ENCODE results near the gene TCOF1. TPM values are rescaled to one million over a fixed set of nuclear protein-coding genes. Genes with fewer than 3 reads are reported as not detected.
A peak's percentile ranks its signal among the peaks of the same experiment; 100 is the strongest.

The TCOF1 gene, protein sequence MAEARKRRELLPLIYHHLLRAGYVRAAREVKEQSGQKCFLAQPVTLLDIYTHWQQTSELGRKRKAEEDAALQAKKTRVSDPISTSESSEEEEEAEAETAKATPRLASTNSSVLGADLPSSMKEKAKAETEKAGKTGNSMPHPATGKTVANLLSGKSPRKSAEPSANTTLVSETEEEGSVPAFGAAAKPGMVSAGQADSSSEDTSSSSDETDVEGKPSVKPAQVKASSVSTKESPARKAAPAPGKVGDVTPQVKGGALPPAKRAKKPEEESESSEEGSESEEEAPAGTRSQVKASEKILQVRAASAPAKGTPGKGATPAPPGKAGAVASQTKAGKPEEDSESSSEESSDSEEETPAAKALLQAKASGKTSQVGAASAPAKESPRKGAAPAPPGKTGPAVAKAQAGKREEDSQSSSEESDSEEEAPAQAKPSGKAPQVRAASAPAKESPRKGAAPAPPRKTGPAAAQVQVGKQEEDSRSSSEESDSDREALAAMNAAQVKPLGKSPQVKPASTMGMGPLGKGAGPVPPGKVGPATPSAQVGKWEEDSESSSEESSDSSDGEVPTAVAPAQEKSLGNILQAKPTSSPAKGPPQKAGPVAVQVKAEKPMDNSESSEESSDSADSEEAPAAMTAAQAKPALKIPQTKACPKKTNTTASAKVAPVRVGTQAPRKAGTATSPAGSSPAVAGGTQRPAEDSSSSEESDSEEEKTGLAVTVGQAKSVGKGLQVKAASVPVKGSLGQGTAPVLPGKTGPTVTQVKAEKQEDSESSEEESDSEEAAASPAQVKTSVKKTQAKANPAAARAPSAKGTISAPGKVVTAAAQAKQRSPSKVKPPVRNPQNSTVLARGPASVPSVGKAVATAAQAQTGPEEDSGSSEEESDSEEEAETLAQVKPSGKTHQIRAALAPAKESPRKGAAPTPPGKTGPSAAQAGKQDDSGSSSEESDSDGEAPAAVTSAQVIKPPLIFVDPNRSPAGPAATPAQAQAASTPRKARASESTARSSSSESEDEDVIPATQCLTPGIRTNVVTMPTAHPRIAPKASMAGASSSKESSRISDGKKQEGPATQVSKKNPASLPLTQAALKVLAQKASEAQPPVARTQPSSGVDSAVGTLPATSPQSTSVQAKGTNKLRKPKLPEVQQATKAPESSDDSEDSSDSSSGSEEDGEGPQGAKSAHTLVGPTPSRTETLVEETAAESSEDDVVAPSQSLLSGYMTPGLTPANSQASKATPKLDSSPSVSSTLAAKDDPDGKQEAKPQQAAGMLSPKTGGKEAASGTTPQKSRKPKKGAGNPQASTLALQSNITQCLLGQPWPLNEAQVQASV (N-terminal part only)
- total RNA-seq: 10 to 100 TPM; 61.5 to 64.6 TPM
- 10 to 100 TPM in 1 of 3 donors, 1 to 10 TPM in 2; 1.8 to 24.7 (median 3.3) TPM for polyA plus RNA-seq
- 91.0 to 268 (median 114) reads per million in 6 experiments for total RNA-seq

DNA sequence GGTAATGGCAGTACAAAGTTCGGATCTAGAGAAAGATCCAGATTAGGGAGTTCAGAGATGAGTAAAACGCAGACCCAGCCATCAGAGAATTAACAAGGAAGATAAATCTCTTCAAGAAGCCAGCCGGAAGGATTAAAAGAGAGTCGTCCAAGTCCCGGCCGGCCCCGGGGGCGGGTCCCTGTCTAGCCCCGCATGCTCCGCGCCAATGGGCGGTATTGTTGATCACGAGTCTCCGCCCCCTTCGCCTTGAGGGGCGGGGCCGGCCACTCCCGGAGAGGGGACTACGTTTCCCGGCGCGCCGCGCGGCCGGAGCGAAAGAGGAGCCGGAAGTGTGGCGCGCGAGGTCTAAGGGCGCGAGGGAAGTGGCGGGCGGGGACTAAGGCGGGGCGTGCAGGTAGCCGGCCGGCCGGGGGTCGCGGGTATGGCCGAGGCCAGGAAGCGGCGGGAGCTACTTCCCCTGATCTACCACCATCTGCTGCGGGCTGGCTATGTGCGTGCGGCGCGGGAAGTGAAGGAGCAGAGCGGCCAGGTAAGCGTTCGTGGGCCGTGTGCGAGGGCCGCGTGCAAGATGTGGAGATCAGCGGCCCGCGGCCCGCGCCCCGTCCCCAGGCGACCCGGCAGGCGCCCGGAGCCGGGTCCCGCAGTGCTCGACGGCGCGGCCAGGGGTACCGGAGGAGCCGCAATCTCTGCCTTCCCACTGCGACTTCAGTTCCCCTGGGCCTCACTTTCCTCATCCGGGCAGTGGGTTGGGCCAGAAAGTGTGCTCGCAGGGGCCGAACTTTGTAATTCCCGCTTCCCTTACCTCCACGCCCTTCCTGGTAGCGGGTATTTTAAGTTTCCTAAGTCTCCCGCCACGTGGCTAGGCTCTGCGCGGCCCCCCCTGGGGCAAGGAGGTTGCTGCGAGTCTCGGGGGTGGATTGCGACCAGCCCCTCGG, at the start of gene TCOF1:
TSS of gene TCOF1 (plus strand) at position 372 of the 935 bp plus-strand sequence. CDS start at position 422, 50 bp downstream.
- peaks cover 6 to 20% (median 9%) of the 10 kb centered on the region in 3 donors for H3K36me3 Mint-ChIP-seq
- POLR2A ChIA-PET: interaction anchor here (1.1 to 1.7 kb wide), 3 partner anchors 53 to 92 kb away, joined by 3 to 11 read pairs (median 3); partner anchors contain the start of gene RPS14

DNA sequence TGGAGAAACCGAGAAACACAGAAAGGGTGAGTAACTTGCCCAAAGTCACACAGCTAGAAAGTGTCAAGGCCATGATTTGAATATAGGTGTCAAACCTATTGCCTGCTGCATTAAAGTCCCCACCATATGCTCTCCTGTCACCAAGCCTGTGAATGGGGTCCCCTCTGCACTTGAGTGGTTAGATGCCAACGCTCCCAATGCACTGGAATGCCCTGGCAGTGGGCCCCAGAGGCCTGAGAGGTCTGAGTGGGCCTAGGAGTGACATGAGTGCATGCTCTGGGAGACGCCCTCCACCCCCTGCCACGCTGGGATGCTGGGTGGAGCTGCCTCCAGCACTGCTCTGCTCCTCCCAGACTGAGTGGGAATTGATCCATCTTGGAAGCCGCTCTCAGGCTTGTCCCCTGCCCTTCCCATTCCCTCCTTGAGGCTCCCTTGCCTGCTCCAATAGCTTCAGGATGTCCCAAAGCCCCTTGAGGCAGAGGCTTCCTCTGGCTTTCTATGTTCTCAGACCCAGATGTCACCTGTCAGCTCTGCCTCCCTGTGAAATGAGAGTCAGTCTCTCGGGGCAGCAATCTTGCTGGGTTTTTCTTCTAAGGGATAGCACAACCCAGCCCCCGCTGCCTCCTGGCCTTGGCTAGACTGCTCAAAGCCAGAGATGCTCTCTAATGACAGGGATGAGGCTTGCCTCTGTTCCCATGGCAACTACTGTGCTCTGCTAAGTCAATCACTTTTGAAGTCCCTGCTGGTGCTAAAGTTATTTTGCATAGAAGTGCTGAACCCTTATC, 48.2 kb upstream of the TCOF1 start:
- H3K4me3 Mint-ChIP-seq: no peak overlapping the region
- DNase-seq (no peak), ATAC-seq (no peak)
- no peaks in the 10 kb centered on the region for H3K9me3 Mint-ChIP-seq
- POLR2A ChIA-PET: no interaction called here
- H3K27me3 Mint-ChIP-seq: peaks cover 0 to 4% (median 3%) of the 10 kb centered on the region in 5 donors
- H3K36me3 Mint-ChIP-seq: no peaks in the 10 kb centered on the region
- H3K27ac Mint-ChIP-seq: no peak overlapping the region
- H3K4me1 Mint-ChIP-seq: peaks cover 0 to 6% (median 3%) of the 10 kb centered on the region in 4 donors

More for the DNA sequence above, at the start of gene TCOF1:
- Mint-ChIP-seq H3K27ac (peak within 1 kb of the TSS; percentile 51 to 98 (median 91)), H3K4me1 (peaks cover 27 to 54% (median 51%) of the 10 kb centered on the region in 4 donors), H3K4me3 (peak within 1 kb of the TSS; percentile 82 to 93 (median 88)), H3K27me3 (peaks cover 0 to 2% (median 0%) of the 10 kb centered on the region in 5 donors), H3K9me3 (no peaks in the 10 kb centered on the region)
- DNase-seq: peak; percentile 94 to 98 (median 97)
- peak; percentile 97 to 98 for ATAC-seq

DNA sequence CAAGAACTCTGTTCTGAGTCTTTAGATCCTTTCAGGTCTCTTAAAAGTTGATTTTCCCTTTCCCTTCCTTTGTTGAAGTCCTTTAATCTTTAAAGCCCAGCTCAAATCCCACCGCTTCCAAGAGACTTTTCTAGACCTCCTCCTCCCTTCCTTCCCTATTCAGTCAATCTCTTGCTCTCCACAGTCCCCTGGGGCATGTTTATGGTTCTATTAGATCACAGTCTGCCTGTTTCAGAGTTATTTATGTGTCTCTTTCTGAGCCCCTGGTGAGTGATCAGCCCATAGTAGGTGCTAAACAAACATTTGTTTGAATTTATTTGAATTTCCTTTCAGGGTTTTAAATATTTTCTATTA, 47.6 kb upstream of the TCOF1 start:
- H3K27me3 Mint-ChIP-seq: peaks cover 0 to 4% (median 0%) of the 10 kb centered on the region in 5 donors

DNA sequence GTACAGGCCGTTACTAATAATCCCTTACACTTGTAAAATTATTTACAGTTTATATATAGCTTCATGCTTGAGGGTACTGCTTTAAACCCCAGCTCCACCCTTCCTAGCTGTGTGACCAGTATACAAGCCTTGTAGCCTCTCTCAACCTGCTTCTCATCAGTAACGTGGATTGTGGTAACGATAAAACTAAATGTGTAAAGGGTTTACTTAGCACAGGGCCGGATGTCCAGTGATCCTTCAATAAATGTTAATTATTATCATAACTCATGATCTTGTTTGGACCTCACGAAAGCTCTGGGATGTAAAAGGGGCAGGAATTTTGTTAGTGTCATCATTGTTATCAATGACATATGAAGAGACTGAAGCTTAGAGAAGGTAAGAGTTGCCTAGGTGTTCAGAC, 47.3 kb upstream of the TCOF1 start:
- POLR2A ChIA-PET: no interaction called here
- no peak overlapping the region for H3K27ac Mint-ChIP-seq
- peaks cover 0 to 4% (median 0%) of the 10 kb centered on the region in 5 donors for H3K27me3 Mint-ChIP-seq
- H3K4me1 Mint-ChIP-seq: peaks cover 0 to 6% (median 3%) of the 10 kb centered on the region in 4 donors
- DNase-seq (no peak), ATAC-seq (no peak)
- no peak overlapping the region for H3K4me3 Mint-ChIP-seq
- no peaks in the 10 kb centered on the region for H3K9me3 Mint-ChIP-seq
- H3K36me3 Mint-ChIP-seq: no peaks in the 10 kb centered on the region

More for the DNA sequence above, 47.6 kb upstream of the TCOF1 start:
- Mint-ChIP-seq H3K4me3 (no peak overlapping the region), H3K36me3 (no peaks in the 10 kb centered on the region), H3K27ac (no peak overlapping the region), H3K9me3 (no peaks in the 10 kb centered on the region), H3K4me1 (peaks cover 0 to 6% (median 3%) of the 10 kb centered on the region in 4 donors)
- ATAC-seq: no peak
- DNase-seq: no peak
- POLR2A ChIA-PET: no interaction called here

DNA sequence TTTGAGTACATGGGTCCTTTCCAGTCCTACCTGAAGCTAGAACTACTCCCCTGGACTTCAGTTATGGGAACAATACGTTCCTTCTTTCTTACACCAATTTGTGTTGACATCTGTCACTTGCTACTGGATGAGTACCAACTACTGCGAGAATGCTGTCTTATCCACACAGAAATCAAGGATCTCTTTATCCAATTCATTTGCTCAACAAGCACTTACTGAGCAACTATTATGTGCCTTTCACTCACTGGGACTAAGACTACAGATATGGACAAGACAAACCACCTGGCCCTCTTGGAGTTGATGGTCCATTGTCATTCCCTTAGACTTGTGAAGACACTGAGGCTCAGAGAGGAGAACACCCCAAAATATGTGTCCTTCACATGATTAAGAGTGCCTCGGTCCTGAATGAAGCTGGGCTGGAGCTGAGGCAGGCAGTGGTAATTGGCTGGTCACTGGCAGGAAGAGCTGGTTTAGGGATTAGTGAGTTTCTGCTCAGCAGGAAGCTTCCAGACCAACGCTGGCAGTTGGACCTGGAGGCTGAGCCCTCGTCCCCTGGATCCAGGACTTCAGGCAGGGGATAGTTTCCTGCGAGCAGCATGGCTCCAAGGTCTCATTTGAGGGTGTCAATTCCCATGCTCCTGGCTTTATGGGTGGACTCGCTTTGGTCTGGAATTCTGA, 46.3 kb upstream of the TCOF1 start:
- no peaks in the 10 kb centered on the region for H3K9me3 Mint-ChIP-seq
- POLR2A ChIA-PET: no interaction called here
- ATAC-seq (no peak), DNase-seq (no peak)
- no peak overlapping the region for H3K27ac Mint-ChIP-seq
- H3K4me3 Mint-ChIP-seq: no peak overlapping the region
- no peaks in the 10 kb centered on the region for H3K36me3 Mint-ChIP-seq
- peaks cover 0 to 4% (median 0%) of the 10 kb centered on the region in 5 donors for H3K27me3 Mint-ChIP-seq
- H3K4me1 Mint-ChIP-seq: no peaks in the 10 kb centered on the region

DNA sequence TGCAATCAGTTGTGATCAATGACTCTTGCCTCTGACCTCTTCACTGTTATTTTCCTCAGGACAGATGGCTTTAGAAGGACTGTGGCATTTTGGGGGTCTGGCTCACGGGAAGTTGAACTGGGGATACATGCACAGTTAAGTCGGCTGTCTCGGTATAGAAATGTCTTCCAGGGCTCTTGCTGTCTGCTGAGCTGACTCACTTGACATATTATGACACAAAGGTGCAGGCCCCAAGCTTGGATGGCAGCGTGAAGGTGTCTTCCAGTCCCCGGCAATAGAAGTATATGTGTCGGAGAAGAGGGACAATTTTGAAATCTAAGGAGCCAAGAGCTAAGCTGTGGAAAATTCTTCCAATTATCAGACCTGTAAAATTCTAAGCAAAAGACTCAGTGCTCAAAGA, 45.0 kb upstream of the TCOF1 start:
- no peak overlapping the region for H3K4me3 Mint-ChIP-seq
- H3K27me3 Mint-ChIP-seq: peaks cover 0 to 4% (median 0%) of the 10 kb centered on the region in 5 donors
- H3K27ac Mint-ChIP-seq: no peak overlapping the region
- no peaks in the 10 kb centered on the region for H3K4me1 Mint-ChIP-seq
- no peak for ATAC-seq
- POLR2A ChIA-PET: interaction anchor here (0.7 kb wide), 1 partner anchor 1454 kb away, joined by 3 read pairs; no protein-coding TSS in a partner anchor
- no peak for DNase-seq
- H3K9me3 Mint-ChIP-seq: no peaks in the 10 kb centered on the region
- H3K36me3 Mint-ChIP-seq: no peaks in the 10 kb centered on the region

DNA sequence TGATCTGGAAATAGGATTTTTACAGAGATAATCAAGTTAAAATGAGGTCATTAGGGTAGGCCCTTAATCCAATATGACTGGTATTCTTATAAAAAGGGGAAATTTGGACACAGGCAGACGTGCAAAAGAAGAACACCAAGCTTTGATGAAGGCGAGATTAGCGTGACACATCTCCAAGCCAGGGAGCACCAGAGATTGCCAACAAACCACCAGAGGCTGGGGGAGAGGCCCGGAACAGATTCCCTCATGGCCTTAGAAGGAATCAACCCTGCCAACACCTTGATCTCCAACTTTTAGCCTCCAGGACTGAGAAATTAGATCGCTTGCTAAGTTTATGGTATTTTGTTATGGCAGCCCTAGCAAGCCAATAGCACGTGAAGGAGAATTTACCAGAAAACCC, 44.0 kb upstream of the TCOF1 start:
- H3K36me3 Mint-ChIP-seq: no peaks in the 10 kb centered on the region
- ATAC-seq: no peak
- no peaks in the 10 kb centered on the region for H3K4me1 Mint-ChIP-seq
- H3K4me3 Mint-ChIP-seq: no peak overlapping the region
- H3K9me3 Mint-ChIP-seq: no peaks in the 10 kb centered on the region
- POLR2A ChIA-PET: no interaction called here
- no peak overlapping the region for H3K27ac Mint-ChIP-seq
- H3K27me3 Mint-ChIP-seq: peaks cover 0 to 6% (median 0%) of the 10 kb centered on the region in 5 donors
- no peak for DNase-seq

DNA sequence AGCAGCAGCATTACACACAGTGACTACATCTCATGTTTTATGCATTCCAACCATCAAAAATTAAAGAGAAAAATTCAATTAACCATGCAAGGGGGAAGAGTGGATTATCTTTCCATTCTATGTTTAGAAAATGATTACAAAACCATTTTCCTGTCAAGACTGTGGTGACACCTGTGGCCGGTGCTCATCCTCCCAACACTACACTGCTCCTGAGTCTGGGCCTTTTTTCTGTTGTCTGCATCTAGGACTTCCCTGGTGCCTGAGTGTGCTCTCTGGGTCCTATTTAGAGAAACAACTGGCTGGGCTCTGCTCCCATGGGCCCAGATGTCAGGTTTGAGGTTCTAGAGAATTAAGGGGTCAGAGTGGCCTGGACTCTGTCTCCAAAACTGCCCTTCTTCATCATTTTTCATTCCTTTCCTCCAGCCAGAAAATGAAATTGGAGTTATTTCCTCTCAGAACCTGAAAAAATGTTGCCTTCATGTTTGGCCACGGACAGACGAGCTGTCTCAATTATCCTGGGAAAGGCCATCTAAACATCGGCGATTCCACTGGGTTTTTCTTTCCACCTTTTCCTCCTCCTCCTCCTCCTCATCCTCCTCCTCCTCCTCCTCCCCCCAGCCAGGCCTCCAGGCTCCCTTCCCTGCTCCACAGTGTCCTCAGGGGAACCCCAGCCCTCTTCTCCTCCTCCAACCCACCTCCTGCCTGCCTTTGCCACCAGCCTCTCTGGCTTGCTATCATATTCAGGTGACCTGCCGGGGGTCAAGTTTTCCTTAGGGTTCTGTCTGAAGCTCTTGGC, 43.4 kb upstream of the TCOF1 start:
- H3K9me3 Mint-ChIP-seq: no peaks in the 10 kb centered on the region
- H3K27me3 Mint-ChIP-seq: peaks cover 0 to 7% (median 0%) of the 10 kb centered on the region in 5 donors
- DNase-seq (no peak), ATAC-seq (no peak)
- no peaks in the 10 kb centered on the region for H3K4me1 Mint-ChIP-seq
- no peak overlapping the region for H3K27ac Mint-ChIP-seq
- no peaks in the 10 kb centered on the region for H3K36me3 Mint-ChIP-seq
- H3K4me3 Mint-ChIP-seq: no peak overlapping the region
- POLR2A ChIA-PET: no interaction called here

DNA sequence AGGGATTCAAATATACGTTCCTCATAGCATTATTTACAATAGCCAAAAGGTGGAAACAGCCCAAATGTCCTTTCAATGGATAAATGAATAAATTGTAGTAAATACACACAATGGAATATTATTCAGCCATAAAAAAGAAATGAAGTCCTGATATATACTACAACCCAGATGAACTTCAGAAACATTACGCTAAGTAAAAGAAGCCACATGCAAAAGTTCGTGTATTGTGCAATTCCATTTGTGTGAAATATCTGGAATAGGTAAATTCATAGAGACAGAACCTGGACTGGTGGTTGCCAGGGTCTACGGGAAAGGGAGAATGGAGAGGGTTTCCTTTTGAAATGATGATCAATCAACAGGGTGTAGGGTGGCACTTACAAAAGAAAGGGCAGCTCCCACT, 42.3 kb upstream of the TCOF1 start:
- ATAC-seq (no peak), DNase-seq (no peak)
- no peak overlapping the region for H3K27ac Mint-ChIP-seq
- H3K4me3 Mint-ChIP-seq: no peak overlapping the region
- no peaks in the 10 kb centered on the region for H3K9me3 Mint-ChIP-seq
- no peaks in the 10 kb centered on the region for H3K4me1 Mint-ChIP-seq
- POLR2A ChIA-PET: no interaction called here
- peaks cover 0 to 7% (median 0%) of the 10 kb centered on the region in 5 donors for H3K27me3 Mint-ChIP-seq
- H3K36me3 Mint-ChIP-seq: no peaks in the 10 kb centered on the region

DNA sequence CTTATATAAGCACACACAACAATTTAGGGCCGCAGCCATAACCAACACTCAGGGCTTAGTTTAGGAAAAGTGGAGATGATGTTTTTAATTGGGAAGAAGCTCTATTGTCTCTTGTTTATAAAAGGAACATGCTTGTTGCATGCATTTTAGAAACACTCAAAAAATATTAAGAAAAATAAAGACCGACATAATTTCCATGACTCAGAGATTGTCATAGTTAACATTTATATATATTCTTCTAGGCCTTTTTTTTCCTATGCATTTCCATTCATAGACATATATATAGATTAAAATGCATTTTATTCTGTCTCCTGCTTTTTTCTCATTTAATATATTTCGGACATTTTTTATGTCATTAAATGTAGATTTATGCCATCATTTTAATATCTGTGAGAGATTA, 41.2 kb upstream of the TCOF1 start:
- POLR2A ChIA-PET: no interaction called here
- no peak overlapping the region for H3K27ac Mint-ChIP-seq
- no peaks in the 10 kb centered on the region for H3K36me3 Mint-ChIP-seq
- no peak for DNase-seq
- no peaks in the 10 kb centered on the region for H3K4me1 Mint-ChIP-seq
- no peaks in the 10 kb centered on the region for H3K9me3 Mint-ChIP-seq
- H3K27me3 Mint-ChIP-seq: peaks cover 0 to 7% (median 0%) of the 10 kb centered on the region in 5 donors
- ATAC-seq: no peak
- no peak overlapping the region for H3K4me3 Mint-ChIP-seq

All from naive thymus-derived CD8-positive, alpha-beta T cell (primary cell).